RPMI7951 (cell line): Measurements from ENCODE around the gene RSPO4. TPM values are rescaled to one million over a fixed set of nuclear protein-coding genes. Genes with fewer than 3 reads are reported as not detected.
"Not testable (repeated sequence)": the region's sequence is repeated elsewhere in the genome, so short reads cannot be mapped to it uniquely, and the experiment has no call there.

ENCODE experiments used
- DNase-seq: peaks from one replicate; pipeline ENCODE4 v3.0.0-alpha.2; 2012; ENCODE audit warnings: low read depth
- total RNA-seq: library from RNA; depleted of rRNA; stranded (reverse); fragments of >200 nt; shearing (Covaris generic); gene quantifications from 2 replicates; pipeline ENCODE4 v1.2.3, GENCODE V29; 2014

The RSPO4 gene
- total RNA-seq, 1 experiment from 2014 or later: not detected

- DNase-seq: no peak
Observed at GRCh38 chr20:1003920-1004697, 2.0 kb upstream of the RSPO4 start.

GRCh38 chr20:1002682-1003561 lies 811 bp upstream of the RSPO4 start:
- no peak for DNase-seq

GRCh38 chr20:1001116-1001515 lies 995 bp downstream of the RSPO4 start:
- DNase-seq: no peak

GRCh38 chr20:998231-998830 lies 3.8 kb downstream of the RSPO4 start:
- no peak for DNase-seq

- DNase-seq: no peak
Observed at GRCh38 chr20:997486-997885, 4.6 kb downstream of the RSPO4 start.

- no peak for DNase-seq
Observed at GRCh38 chr20:997016-997415, 5.1 kb downstream of the RSPO4 start.

GRCh38 chr20:995170-995569 lies 6.9 kb downstream of the RSPO4 start:
- no peak for DNase-seq

- peak; percentile 27 for DNase-seq
Observed at GRCh38 chr20:992801-993535, 9.1 kb downstream of the RSPO4 start.

- DNase-seq: peak; percentile 65
Observed at GRCh38 chr20:991850-992249, 10.3 kb downstream of the RSPO4 start.

- DNase-seq: no peak
Observed at GRCh38 chr20:990293-990959, 11.7 kb downstream of the RSPO4 start.

GRCh38 chr20:988272-988671 lies 13.8 kb downstream of the RSPO4 start:
- no peak for DNase-seq

- DNase-seq: no peak
Observed at GRCh38 chr20:987677-988076, 14.4 kb downstream of the RSPO4 start.

GRCh38 chr20:986733-987355 lies 15.3 kb downstream of the RSPO4 start:
- DNase-seq: peak; percentile 68

- DNase-seq: not testable (repeated sequence)
Observed at GRCh38 chr20:984994-985393, 17.1 kb downstream of the RSPO4 start.

GRCh38 chr20:982754-983153 lies 19.4 kb downstream of the RSPO4 start:
- no peak for DNase-seq

- DNase-seq: no peak
Observed at GRCh38 chr20:977021-977420, 25.1 kb downstream of the RSPO4 start.

- no peak for DNase-seq
Observed at GRCh38 chr20:976033-976432, 26.1 kb downstream of the RSPO4 start.

GRCh38 chr20:973785-974194 lies 28.3 kb downstream of the RSPO4 start:
- DNase-seq: peak; percentile 56

GRCh38 chr20:972256-972655 lies 29.9 kb downstream of the RSPO4 start:
- DNase-seq: no peak

GRCh38 chr20:971346-971745 lies 30.8 kb downstream of the RSPO4 start:
- DNase-seq: no peak

GRCh38 chr20:969868-970267 lies 32.2 kb downstream of the RSPO4 start:
- no peak for DNase-seq
